Smooth muscle cell (in vitro differentiated cells): ENCODE measurements around the gene PDSS2. TPM values are rescaled to one million over a fixed set of nuclear protein-coding genes. Genes with fewer than 3 reads are reported as not detected.

ENCODE experiments used
- DNase-seq: peaks from one replicate; lab custom pipeline; 2025; ENCODE audit not compliant: unreplicated experiment; lab: John Stamatoyannopoulos, UW
- H2AFZ ChIP-seq: fragments of 200-600 bp; sonication (generic); 2 replicates; pipeline ENCODE4 v1.6.0; 2016; ENCODE audit warnings: antibody characterized with exemption, low read depth, mild to moderate bottlenecking
- H3F3A ChIP-seq: fragments of 200-600 bp; sonication (generic); 2 replicates; pipeline ENCODE4 v1.6.0; 2017; ENCODE audit warnings: antibody characterized with exemption, low read depth
- H3K27ac ChIP-seq: fragments of 200-600 bp; sonication (generic); 2 replicates; pipeline ENCODE4 v1.5.1; 2016; ENCODE audit warnings: low read depth, mild to moderate bottlenecking
- H3K27me3 ChIP-seq: fragments of 200-600 bp; sonication (generic); 2 replicates; pipeline ENCODE4 v1.6.1; 2016; ENCODE audit warnings: low read depth, mild to moderate bottlenecking
- H3K36me3 ChIP-seq: fragments of 200-600 bp; sonication (generic); 2 replicates; pipeline ENCODE4 v1.5.1; 2016; ENCODE audit warnings: low read depth
- H3K4me1 ChIP-seq: fragments of 200-600 bp; sonication (generic); 2 replicates; pipeline ENCODE4 v1.5.1; 2016; ENCODE audit warnings: low read depth
- H3K4me2 ChIP-seq: fragments of 200-600 bp; sonication (generic); 2 replicates; pipeline ENCODE4 v1.6.0; 2016; ENCODE audit warnings: mild to moderate bottlenecking
- H3K4me3 ChIP-seq: fragments of 200-600 bp; sonication (generic); 2 replicates; pipeline ENCODE4 v1.5.1; 2016; ENCODE audit warnings: mild to moderate bottlenecking
- H3K79me2 ChIP-seq: fragments of 200-600 bp; sonication (generic); 2 replicates; pipeline ENCODE4 v1.6.0; 2016; ENCODE audit warnings: low read depth, mild to moderate bottlenecking
- H3K9ac ChIP-seq: fragments of 200-600 bp; sonication (generic); 2 replicates; pipeline ENCODE4 v1.6.0; 2016; ENCODE audit warnings: low read depth
- H3K9me3 ChIP-seq: fragments of 200-600 bp; sonication (generic); replicated peaks from 2 replicates; pipeline ENCODE4 v1.5.1; 2016; ENCODE audit warnings: low read depth
- H4K20me1 ChIP-seq: fragments of 200-600 bp; sonication (generic); 2 replicates; pipeline ENCODE4 v1.6.0; 2016; ENCODE audit warnings: low read depth
- WGBS: methylation state at CpG from one replicate; pipeline ENCODE4 v1.1.7; 2016; ENCODE audit warnings: low lambda C conversion rate; 5-methylcytosine and 5-hydroxymethylcytosine counted together
- polyA plus RNA-seq: library from polyadenylated mRNA; unstranded; fragments of >200 nt; fragmentation: Nextera tagmentation; extraction: Ambion mirVana; gene quantifications from 2 replicates; pipeline ENCODE4 v1.2.1, GENCODE V29; 2016
- total RNA-seq: library from RNA; depleted of rRNA; stranded (reverse); fragments of >200 nt; gene quantifications from 2 replicates; pipeline ENCODE4 v1.2.3, GENCODE V29; 2014
- TF ChIP-seq, protein P1 (sequence below): fragments of 200-600 bp; sonication (generic); IDR thresholded peaks from 2 replicates; pipeline ENCODE4 v1.5.1; 2017; ENCODE audit warnings: borderline replicate concordance, mild to moderate bottlenecking, antibody characterized with exemption; ENCODE audit not compliant: insufficient read depth, poor library complexity, severe bottlenecking

PDSS2 gene
- total and polyA plus RNA-seq, 2 experiments from 2014 or later: 12.8 to 15.5 TPM

DNA sequence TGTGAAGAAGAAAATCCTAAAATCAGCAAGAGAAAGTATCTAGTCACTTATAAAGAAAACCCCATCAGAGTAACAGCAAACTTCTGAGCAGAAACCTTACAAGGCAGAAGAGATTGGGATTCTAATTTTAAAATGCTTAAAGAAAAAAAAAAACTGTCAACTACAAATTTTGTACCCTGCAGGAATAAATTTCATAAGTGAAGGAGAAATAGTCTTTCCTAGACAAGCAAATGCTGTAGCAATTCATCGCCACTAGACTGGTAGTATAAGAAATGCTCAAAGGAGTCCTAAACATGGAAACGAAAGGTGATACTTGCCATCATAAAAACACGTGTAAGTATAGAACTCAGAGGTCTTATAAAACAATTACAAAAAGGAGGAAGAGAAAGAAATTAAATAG lies 54.4 kb downstream of the PDSS2 start:
- no peak overlapping the region for H3K9ac ChIP-seq
- no peak overlapping the region for H3K4me3 ChIP-seq
- H3K36me3 ChIP-seq: no peaks in the 10 kb centered on the region
- H3K27me3 ChIP-seq: no peaks in the 10 kb centered on the region
- H3K79me2 ChIP-seq: peaks cover 7% of the 10 kb centered on the region
- no peak for DNase-seq
- TF ChIP-seq, protein P1, sequence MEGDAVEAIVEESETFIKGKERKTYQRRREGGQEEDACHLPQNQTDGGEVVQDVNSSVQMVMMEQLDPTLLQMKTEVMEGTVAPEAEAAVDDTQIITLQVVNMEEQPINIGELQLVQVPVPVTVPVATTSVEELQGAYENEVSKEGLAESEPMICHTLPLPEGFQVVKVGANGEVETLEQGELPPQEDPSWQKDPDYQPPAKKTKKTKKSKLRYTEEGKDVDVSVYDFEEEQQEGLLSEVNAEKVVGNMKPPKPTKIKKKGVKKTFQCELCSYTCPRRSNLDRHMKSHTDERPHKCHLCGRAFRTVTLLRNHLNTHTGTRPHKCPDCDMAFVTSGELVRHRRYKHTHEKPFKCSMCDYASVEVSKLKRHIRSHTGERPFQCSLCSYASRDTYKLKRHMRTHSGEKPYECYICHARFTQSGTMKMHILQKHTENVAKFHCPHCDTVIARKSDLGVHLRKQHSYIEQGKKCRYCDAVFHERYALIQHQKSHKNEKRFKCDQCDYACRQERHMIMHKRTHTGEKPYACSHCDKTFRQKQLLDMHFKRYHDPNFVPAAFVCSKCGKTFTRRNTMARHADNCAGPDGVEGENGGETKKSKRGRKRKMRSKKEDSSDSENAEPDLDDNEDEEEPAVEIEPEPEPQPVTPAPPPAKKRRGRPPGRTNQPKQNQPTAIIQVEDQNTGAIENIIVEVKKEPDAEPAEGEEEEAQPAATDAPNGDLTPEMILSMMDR: no peak
- WGBS: 97% methylated on average over 3 of the region's 3 CpGs
- no peak overlapping the region for H3K4me2 ChIP-seq
- no peak overlapping the region for H3K27ac ChIP-seq
- peaks cover 3% of the 10 kb centered on the region for H3K9me3 ChIP-seq
- no peak overlapping the region for H2AFZ ChIP-seq
- H3K4me1 ChIP-seq: no peaks in the 10 kb centered on the region
- no peaks in the 10 kb centered on the region for H3F3A ChIP-seq
- H4K20me1 ChIP-seq: peaks cover 9% of the 10 kb centered on the region

DNA sequence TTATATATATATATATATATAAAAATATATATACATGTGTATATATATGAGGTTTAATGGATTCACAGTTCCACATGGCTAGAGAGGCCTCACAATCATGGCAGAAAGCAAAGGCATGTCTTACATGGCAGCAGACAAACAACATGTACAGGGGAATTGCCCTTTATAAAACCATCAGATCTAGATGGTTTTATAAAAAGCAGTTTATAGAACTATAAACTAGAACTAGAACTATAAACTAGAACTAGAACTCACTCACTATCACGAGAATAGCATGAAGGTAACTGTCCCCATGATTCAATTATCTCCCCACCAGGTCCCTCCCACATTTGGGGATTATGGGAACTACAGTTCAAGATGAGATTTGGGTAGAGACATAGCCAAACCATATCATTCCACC lies 56.8 kb downstream of the PDSS2 start:
- no peak for DNase-seq
- Histone ChIP-seq H3K27me3 (no peaks in the 10 kb centered on the region), H4K20me1 (no peaks in the 10 kb centered on the region), H2AFZ (no peak overlapping the region), H3K4me2 (no peak overlapping the region), H3F3A (no peaks in the 10 kb centered on the region), H3K79me2 (peaks cover 7% of the 10 kb centered on the region), H3K4me1 (no peaks in the 10 kb centered on the region), H3K4me3 (no peak overlapping the region), H3K9me3 (peaks cover 3% of the 10 kb centered on the region), H3K9ac (no peak overlapping the region), H3K36me3 (no peaks in the 10 kb centered on the region), H3K27ac (no peak overlapping the region)
- TF ChIP-seq, protein P1: no peak
- 95% methylated on average over 1 of the region's 1 CpG for WGBS

DNA sequence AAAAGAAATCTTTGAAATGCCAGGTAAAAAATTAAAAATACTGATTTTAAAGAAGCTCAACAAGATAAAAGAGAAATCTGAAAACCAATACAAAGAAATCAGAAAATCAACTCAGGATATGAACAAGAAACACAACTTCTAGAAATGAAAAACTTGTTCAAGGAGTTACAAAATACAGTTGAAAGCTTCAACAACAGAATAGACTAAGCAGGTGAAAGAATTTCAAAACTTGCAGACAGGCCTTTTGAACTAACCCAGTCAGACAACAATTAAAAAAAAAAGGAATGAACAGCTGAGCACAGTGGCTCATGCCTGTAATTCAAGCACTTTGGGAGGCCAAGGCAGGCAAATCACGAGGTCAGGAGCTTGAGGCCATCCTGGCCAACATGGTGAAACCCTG lies 57.8 kb downstream of the PDSS2 start:
- Histone ChIP-seq H3K4me2 (no peak overlapping the region), H3F3A (no peaks in the 10 kb centered on the region), H2AFZ (no peak overlapping the region), H4K20me1 (no peaks in the 10 kb centered on the region), H3K36me3 (no peaks in the 10 kb centered on the region), H3K9me3 (peaks cover 3% of the 10 kb centered on the region), H3K27ac (no peak overlapping the region), H3K79me2 (peaks cover 7% of the 10 kb centered on the region), H3K27me3 (no peaks in the 10 kb centered on the region), H3K4me1 (no peaks in the 10 kb centered on the region), H3K4me3 (no peak overlapping the region), H3K9ac (no peak overlapping the region)
- 100% methylated on average over 1 of the region's 1 CpG for WGBS
- TF ChIP-seq, protein P1: no peak
- DNase-seq: no peak

DNA sequence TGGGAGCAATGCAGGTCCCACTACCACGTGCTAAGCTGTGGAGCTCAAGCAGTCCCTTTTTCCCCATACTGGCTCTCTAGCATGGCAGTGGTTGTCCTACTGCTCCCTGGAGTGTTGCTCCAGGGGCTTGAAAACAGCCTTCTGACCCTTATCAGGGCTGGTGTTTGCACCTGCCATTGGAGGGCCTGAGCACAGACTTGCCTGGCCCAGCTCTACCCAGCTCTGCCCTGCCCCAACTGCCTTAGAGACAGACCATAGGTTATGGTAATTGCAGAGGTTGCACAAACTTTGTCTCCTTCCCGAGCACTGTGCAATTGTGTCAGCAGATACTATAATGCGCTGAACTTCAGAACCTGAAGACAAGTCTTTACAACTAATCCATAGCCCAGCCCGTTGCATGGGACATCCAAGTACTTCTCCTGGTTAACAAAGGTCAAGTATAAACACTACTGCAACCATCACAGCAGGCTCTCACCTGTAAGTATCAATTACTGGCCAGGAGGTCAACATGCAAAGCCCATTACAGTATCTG lies 58.7 kb downstream of the PDSS2 start:
- 96% methylated on average over 4 of the region's 4 CpGs for WGBS
- TF ChIP-seq, protein P1: no peak

More for the DNA sequence above, 58.7 kb downstream of the PDSS2 start:
- no peak overlapping the region for H3K27ac ChIP-seq
- no peaks in the 10 kb centered on the region for H3K27me3 ChIP-seq
- H2AFZ ChIP-seq: no peak overlapping the region
- H4K20me1 ChIP-seq: no peaks in the 10 kb centered on the region
- no peaks in the 10 kb centered on the region for H3K4me1 ChIP-seq
- H3F3A ChIP-seq: no peaks in the 10 kb centered on the region
- H3K79me2 ChIP-seq: peaks cover 7% of the 10 kb centered on the region
- no peak for DNase-seq
- H3K9ac ChIP-seq: no peak overlapping the region
- peaks cover 3% of the 10 kb centered on the region for H3K9me3 ChIP-seq
- H3K36me3 ChIP-seq: no peaks in the 10 kb centered on the region
- no peak overlapping the region for H3K4me3 ChIP-seq
- no peak overlapping the region for H3K4me2 ChIP-seq
